BE2C (cell line): ENCODE measurements around the gene GTF2I.
"Not testable (repeated sequence)": the region's sequence is repeated elsewhere in the genome, so short reads cannot be mapped to it uniquely, and the experiment has no call there.

Source experiments
- DNase-seq: peaks from one replicate; pipeline ENCODE4 v3.0.0-alpha.2; 2020
- H3K27me3 ChIP-seq: fragments of 250-450 bp; sonication (Bioruptor Pico); 2 replicates; pipeline ENCODE4 v1.5.1; 2020; ENCODE audit warnings: mild to moderate bottlenecking
- H3K36me3 ChIP-seq: fragments of 250-450 bp; sonication (Bioruptor Pico); 2 replicates; pipeline ENCODE4 v1.5.1; 2020; ENCODE audit warnings: mild to moderate bottlenecking
- H3K4me1 ChIP-seq: fragments of 250-450 bp; sonication (Bioruptor Pico); 2 replicates; pipeline ENCODE4 v1.5.1; 2020
- H3K4me3 ChIP-seq: 2 replicates; pipeline ENCODE4 v1.5.1; 2011; ENCODE audit warnings: low read depth, low read length
- H3K9me3 ChIP-seq: fragments of 250-450 bp; sonication (Bioruptor Pico); 2 replicates; pipeline ENCODE4 v1.5.1; 2020
- CTCF ChIP-seq: IDR thresholded peaks from 2 replicates; pipeline ENCODE4 v1.5.1; 2012; ENCODE audit warnings: mild to moderate bottlenecking, low read depth, low read length

GTF2I gene

GRCh38 chr7:74665296-74665938, 7.9 kb downstream of the GTF2I start:
- Histone ChIP-seq H3K36me3 (peaks cover 40% of the 10 kb centered on the region), H3K27me3 (no peaks in the 10 kb centered on the region), H3K9me3 (no peaks in the 10 kb centered on the region), H3K4me3 (no peak overlapping the region), H3K4me1 (no peaks in the 10 kb centered on the region)
- no peak for DNase-seq
- no peak for TF ChIP-seq CTCF

DNA sequence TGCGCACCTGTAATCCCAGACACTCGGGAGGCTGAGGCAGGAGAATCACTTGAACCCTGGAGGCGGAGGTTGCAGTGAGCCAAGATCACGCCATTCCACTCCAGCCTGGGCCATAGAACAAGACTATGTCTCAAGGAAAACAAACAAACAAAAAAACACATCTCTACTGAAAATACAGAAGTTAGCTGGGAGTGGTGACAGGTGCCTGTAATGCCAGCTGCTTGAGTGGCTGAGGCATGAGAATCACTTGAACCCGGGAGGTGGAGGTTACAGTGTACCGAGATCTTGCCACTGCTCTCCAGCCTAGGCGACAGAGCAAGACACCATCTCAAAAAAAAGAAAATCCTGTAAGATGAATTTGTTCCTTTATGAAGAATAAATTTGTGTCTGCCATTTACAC, 9.5 kb downstream of the GTF2I start:
- peaks cover 33% of the 10 kb centered on the region for H3K36me3 ChIP-seq
- H3K9me3 ChIP-seq, H3K4me3 ChIP-seq, H3K4me1 ChIP-seq, H3K27me3 ChIP-seq, DNase-seq: not testable (repeated sequence)

DNA sequence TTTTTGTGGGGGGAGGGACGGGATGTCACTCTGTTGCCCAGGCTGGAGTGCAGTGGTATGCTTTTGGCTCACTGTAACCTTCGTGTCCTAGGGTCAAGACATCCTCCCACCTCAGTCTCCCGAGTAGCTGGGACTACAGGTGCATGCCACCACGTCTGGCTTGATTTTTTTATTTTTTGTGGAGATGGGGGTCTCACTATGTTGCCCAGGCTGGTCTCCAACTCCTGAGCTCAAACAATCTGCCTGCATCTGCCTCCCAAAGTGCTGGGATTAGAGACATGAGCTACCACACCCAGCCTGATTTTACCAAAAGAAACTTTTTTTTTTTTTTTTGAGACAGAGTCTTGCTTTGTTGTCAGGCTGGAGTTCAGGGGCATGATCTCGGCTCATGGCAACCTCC, 10.0 kb downstream of the GTF2I start:
- H3K27me3 ChIP-seq, DNase-seq, H3K9me3 ChIP-seq, H3K4me3 ChIP-seq, H3K4me1 ChIP-seq: not testable (repeated sequence)
- peaks cover 33% of the 10 kb centered on the region for H3K36me3 ChIP-seq

GRCh38 chr7:74671602-74672001, 14.1 kb downstream of the GTF2I start:
- TF ChIP-seq CTCF, result no peak
- Histone ChIP-seq H3K27me3 (no peaks in the 10 kb centered on the region), H3K4me3 (no peak overlapping the region), H3K36me3 (peaks cover 23% of the 10 kb centered on the region), H3K9me3 (no peaks in the 10 kb centered on the region), H3K4me1 (no peaks in the 10 kb centered on the region)
- no peak for DNase-seq

DNA sequence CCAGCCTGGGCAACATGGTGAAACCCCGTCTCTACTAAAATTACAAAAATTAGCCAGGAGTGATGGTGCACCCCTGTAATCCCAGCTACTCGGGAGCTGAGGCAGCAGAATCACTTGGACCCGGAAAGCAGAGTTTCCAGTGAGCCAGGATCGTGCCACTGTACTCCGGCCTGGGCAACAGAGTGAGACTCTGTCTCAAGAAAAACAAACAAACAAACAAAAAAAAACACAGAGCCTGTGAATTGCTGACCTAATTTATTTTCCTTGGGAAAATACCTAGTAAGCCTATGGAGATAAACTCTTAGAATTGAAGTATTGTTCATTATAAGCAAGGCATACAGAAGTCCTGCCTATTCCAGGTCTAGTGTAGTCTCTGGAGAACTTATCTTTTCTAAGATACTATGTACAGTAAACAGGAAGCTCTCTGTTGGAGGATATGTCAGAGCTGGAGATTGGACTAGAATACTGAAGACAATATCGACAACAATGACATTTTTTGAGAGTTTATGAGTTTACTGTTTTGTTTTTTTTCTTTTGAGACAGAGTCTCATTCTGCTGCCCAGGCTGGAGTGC, 14.9 kb downstream of the GTF2I start:
- DNase-seq, result no peak
- Histone ChIP-seq H3K4me3 (no peak overlapping the region), H3K4me1 (no peaks in the 10 kb centered on the region), H3K9me3 (no peaks in the 10 kb centered on the region), H3K27me3 (no peaks in the 10 kb centered on the region), H3K36me3 (peaks cover 16% of the 10 kb centered on the region)
- no peak for TF ChIP-seq CTCF

DNA sequence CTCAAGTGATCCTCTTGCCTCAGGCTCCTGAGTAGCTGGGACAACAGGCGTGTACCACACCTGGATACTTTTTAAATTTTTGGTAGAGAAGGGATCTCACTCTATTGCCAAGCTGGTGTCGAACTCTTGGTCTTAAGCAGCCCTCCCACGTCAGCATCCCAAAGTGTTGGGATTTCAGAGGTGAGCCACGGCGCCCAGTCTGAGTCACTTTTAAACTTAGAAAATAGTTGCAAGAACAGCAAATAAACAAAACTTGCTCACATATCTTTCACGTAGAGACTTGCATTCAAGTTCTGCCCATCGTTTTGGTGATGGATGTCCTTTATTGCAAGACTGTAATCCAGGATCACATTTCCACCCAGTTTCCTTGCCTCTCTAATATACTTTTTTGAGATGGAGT, 16.6 kb downstream of the GTF2I start:
- no peak for TF ChIP-seq CTCF
- Histone ChIP-seq H3K27me3 (no peaks in the 10 kb centered on the region), H3K9me3 (no peaks in the 10 kb centered on the region), H3K4me1 (no peaks in the 10 kb centered on the region), H3K4me3 (no peak overlapping the region), H3K36me3 (peaks cover 24% of the 10 kb centered on the region)
- DNase-seq, result no peak

GRCh38 chr7:74682829-74683228, 25.3 kb downstream of the GTF2I start:
- H3K4me1 ChIP-seq, result no peaks in the 10 kb centered on the region
- no peaks in the 10 kb centered on the region for H3K27me3 ChIP-seq
- no peak for DNase-seq
- H3K9me3 ChIP-seq, result no peaks in the 10 kb centered on the region
- no peak overlapping the region for H3K4me3 ChIP-seq
- peaks cover 46% of the 10 kb centered on the region for H3K36me3 ChIP-seq
- no peak for TF ChIP-seq CTCF
